DND-41 (cell line): Measurements from ENCODE around the gene IGSF11.

Source experiments
- ATAC-seq: fragments of 200-7000 bp; cut with Tn5 transposase; 3 replicates; pipeline ENCODE4 v1.9.1; 2021; ENCODE audit warnings: low read depth; ENCODE audit not compliant: insufficient read depth
- DNase-seq: peaks from one replicate; pipeline ENCODE4 v3.0.0-alpha.2; 2020
- H2AFZ ChIP-seq: 2 replicates; pipeline ENCODE4 v1.6.0; 2012; ENCODE audit warnings: low read depth, low read length
- H3K27ac ChIP-seq: 2 replicates; pipeline ENCODE4 v1.5.1; 2012; ENCODE audit warnings: low read length, inconsistent platforms
- H3K27me3 ChIP-seq: fragments of 200-600 bp; sonication (generic); 2 replicates; pipeline ENCODE4 v1.6.0; 2012; ENCODE audit warnings: low read length, mild to moderate bottlenecking, inconsistent platforms; ENCODE audit not compliant: insufficient read depth, poor library complexity
- H3K36me3 ChIP-seq: 2 replicates; pipeline ENCODE4 v1.5.1; 2012; ENCODE audit warnings: low read length, inconsistent platforms; ENCODE audit not compliant: insufficient read depth
- H3K4me1 ChIP-seq: 2 replicates; pipeline ENCODE4 v1.5.1; 2012; ENCODE audit warnings: mild to moderate bottlenecking, low read length; ENCODE audit not compliant: insufficient read depth
- H3K4me2 ChIP-seq: 2 replicates; pipeline ENCODE4 v1.6.0; 2012; ENCODE audit warnings: mild to moderate bottlenecking, moderate library complexity, low read length, inconsistent platforms; ENCODE audit not compliant: insufficient read depth
- H3K4me3 ChIP-seq, 2 experiments: fragments of 200-600 bp in 1 of 2; shearing (Covaris generic) in 1 of 2; 2 replicates each; pipeline ENCODE4 v1.5.1; 2012 to 2016; ENCODE audit warnings: inconsistent platforms in 2 of 2, low read length in 2 of 2, mild to moderate bottlenecking in 2 of 2, low read depth in 1 of 2, moderate library complexity in 1 of 2
- H3K79me2 ChIP-seq: 2 replicates; pipeline ENCODE4 v1.6.0; 2012; ENCODE audit warnings: low read length, inconsistent platforms; ENCODE audit not compliant: insufficient read depth
- H3K9ac ChIP-seq: 2 replicates; pipeline ENCODE4 v1.6.0; 2012; ENCODE audit warnings: low read depth, mild to moderate bottlenecking, inconsistent platforms, low read length, moderate library complexity
- H3K9me3 ChIP-seq: 2 replicates; pipeline ENCODE4 v1.5.1; 2012; ENCODE audit warnings: low read length, moderate library complexity, mild to moderate bottlenecking, inconsistent platforms; ENCODE audit not compliant: insufficient read depth, severe bottlenecking
- H4K20me1 ChIP-seq: 2 replicates; pipeline ENCODE4 v1.6.0; 2012; ENCODE audit warnings: low read length; ENCODE audit not compliant: insufficient read depth
- EZH2 ChIP-seq: IDR thresholded peaks from 3 replicates; pipeline ENCODE4 v1.6.1; 2012; ENCODE audit warnings: borderline replicate concordance, low read depth, mild to moderate bottlenecking, moderate library complexity, low read length, inconsistent platforms; ENCODE audit not compliant: severe bottlenecking
- TF ChIP-seq, protein P1 (sequence below): IDR thresholded peaks from 2 replicates; pipeline ENCODE4 v1.5.1; 2012; ENCODE audit warnings: borderline replicate concordance, low read length, moderate library complexity, mild to moderate bottlenecking; ENCODE audit not compliant: poor library complexity, severe bottlenecking; ENCODE audit errors: extremely low read depth

IGSF11 gene

DNA sequence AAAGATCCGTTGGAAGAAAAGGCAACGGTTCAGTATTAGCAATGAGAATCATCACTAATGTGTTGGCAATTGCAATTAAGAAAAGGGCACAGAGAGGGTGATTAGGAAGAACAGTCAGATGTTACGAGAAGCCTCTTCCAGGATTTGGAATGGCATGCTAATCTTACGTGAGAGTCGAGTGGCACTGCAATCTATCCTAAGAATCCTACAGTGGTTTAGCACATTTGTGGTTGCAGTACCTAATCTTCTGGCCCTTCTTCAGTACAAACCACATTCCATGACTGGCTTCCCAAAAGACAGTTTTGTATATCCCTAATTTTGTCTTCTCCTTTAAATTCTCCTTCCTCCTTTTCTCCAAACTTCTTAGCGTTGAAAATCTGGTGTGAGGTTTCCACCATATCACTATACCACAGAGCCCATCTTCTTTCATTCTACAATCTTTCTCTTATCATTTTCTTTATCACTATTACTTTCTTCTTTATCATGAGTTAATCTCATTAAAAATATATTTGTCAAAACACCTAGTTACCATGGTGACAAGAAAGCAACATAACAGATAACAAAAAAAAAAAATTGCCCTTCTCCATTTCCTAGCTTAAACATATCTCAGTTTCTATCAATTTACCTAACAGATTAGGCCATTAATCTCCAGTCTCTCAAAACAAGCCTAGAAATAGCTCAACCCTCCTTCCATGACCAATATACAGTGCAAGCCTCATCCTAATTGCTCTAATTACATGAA lies 60.1 kb downstream of the IGSF11 start:
- H2AFZ ChIP-seq: no peak overlapping the region
- no peaks in the 10 kb centered on the region for H4K20me1 ChIP-seq

GRCh38 chr3:118973050-118973449 lies 61.6 kb downstream of the IGSF11 start:
- ATAC-seq: no peak
- no peak overlapping the region for H3K4me3 ChIP-seq
- no peak for TF ChIP-seq EZH2
- TF ChIP-seq, protein P1, sequence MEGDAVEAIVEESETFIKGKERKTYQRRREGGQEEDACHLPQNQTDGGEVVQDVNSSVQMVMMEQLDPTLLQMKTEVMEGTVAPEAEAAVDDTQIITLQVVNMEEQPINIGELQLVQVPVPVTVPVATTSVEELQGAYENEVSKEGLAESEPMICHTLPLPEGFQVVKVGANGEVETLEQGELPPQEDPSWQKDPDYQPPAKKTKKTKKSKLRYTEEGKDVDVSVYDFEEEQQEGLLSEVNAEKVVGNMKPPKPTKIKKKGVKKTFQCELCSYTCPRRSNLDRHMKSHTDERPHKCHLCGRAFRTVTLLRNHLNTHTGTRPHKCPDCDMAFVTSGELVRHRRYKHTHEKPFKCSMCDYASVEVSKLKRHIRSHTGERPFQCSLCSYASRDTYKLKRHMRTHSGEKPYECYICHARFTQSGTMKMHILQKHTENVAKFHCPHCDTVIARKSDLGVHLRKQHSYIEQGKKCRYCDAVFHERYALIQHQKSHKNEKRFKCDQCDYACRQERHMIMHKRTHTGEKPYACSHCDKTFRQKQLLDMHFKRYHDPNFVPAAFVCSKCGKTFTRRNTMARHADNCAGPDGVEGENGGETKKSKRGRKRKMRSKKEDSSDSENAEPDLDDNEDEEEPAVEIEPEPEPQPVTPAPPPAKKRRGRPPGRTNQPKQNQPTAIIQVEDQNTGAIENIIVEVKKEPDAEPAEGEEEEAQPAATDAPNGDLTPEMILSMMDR: no peak
- H3K9me3 ChIP-seq: no peaks in the 10 kb centered on the region
- no peak overlapping the region for H3K4me2 ChIP-seq
- H3K27ac ChIP-seq: no peak overlapping the region
- no peaks in the 10 kb centered on the region for H3K4me1 ChIP-seq
- H3K36me3 ChIP-seq: no peaks in the 10 kb centered on the region
- H3K27me3 ChIP-seq: no peaks in the 10 kb centered on the region
- no peaks in the 10 kb centered on the region for H3K79me2 ChIP-seq
- no peak overlapping the region for H2AFZ ChIP-seq
- H4K20me1 ChIP-seq: no peaks in the 10 kb centered on the region
- DNase-seq: no peak
- no peak overlapping the region for H3K9ac ChIP-seq

More for the DNA sequence above, 60.1 kb downstream of the IGSF11 start:
- ATAC-seq (no peak), DNase-seq (no peak)
- Histone ChIP-seq H3K9me3 (no peaks in the 10 kb centered on the region), H3K9ac (no peak overlapping the region), H3K4me3 (no peak overlapping the region), H3K36me3 (no peaks in the 10 kb centered on the region), H3K27me3 (no peaks in the 10 kb centered on the region), H3K4me1 (no peaks in the 10 kb centered on the region), H3K4me2 (no peak overlapping the region), H3K79me2 (no peaks in the 10 kb centered on the region), H3K27ac (no peak overlapping the region)
- TF ChIP-seq, protein P1: no peak
- no peak for TF ChIP-seq EZH2

GRCh38 chr3:118970819-118971218 lies 63.8 kb downstream of the IGSF11 start:
- no peaks in the 10 kb centered on the region for H3K79me2 ChIP-seq
- no peak overlapping the region for H3K9ac ChIP-seq
- no peaks in the 10 kb centered on the region for H3K4me1 ChIP-seq
- no peak overlapping the region for H2AFZ ChIP-seq
- H3K4me2 ChIP-seq: no peak overlapping the region
- H3K27ac ChIP-seq: no peak overlapping the region
- no peak for ATAC-seq
- no peaks in the 10 kb centered on the region for H3K36me3 ChIP-seq
- DNase-seq: no peak
- no peak overlapping the region for H3K4me3 ChIP-seq
- TF ChIP-seq EZH2: no peak
- no peaks in the 10 kb centered on the region for H3K27me3 ChIP-seq
- no peaks in the 10 kb centered on the region for H4K20me1 ChIP-seq
- no peaks in the 10 kb centered on the region for H3K9me3 ChIP-seq

- Histone ChIP-seq H4K20me1 (no peaks in the 10 kb centered on the region), H3K27me3 (no peaks in the 10 kb centered on the region), H3K9me3 (no peaks in the 10 kb centered on the region), H3K27ac (no peak overlapping the region), H3K4me2 (no peak overlapping the region), H3K4me3 (no peak overlapping the region), H3K9ac (no peak overlapping the region), H3K4me1 (no peaks in the 10 kb centered on the region), H2AFZ (no peak overlapping the region), H3K36me3 (no peaks in the 10 kb centered on the region), H3K79me2 (no peaks in the 10 kb centered on the region)
- TF ChIP-seq, protein P1: no peak
- TF ChIP-seq EZH2: no peak
- ATAC-seq: no peak
- DNase-seq: no peak
Measured at GRCh38 chr3:118968640-118969039, 66.0 kb downstream of the IGSF11 start.
